Right lobe of liver (tissue), 4 donors: Measurements from ENCODE around the gene MAPK8IP3.

Experiments
- CTCF ChIP-seq, 4 donors: fragments of 200-600 bp in 3 of 4; fragments of 450-650 bp in 1 of 4; IDR thresholded peaks; one replicate each; pipeline versions ENCODE4 v1.5.1 to v1.8.0; 2016 to 2022; ENCODE audit warnings: antibody characterized with exemption in 4 of 4, mild to moderate bottlenecking in 2 of 4
- POLR2A ChIP-seq: fragments of 450-650 bp; IDR thresholded peaks from one replicate; pipeline ENCODE4 v1.6.1; 2017; ENCODE audit warnings: antibody characterized with exemption, mild to moderate bottlenecking
- donor health status: DM: no; HTN: no; CAD: no.
- donor health status: DM: no; HTN: no; CAD: no.
- donor health status: DM: no; HTN: yes; CAD: no.

GRCh38 chr16:1759511-1759910 is 53.5 kb downstream of the MAPK8IP3 start:
- TF ChIP-seq CTCF (IDR thresholded peaks at IDR 0.05) = no peak
- TF ChIP-seq POLR2A = no peak
